Endothelial cell (in vitro differentiated cells): ENCODE measurements around the gene UBN1. TPM values are rescaled to one million over a fixed set of nuclear protein-coding genes. Genes with fewer than 3 reads are reported as not detected.

ENCODE experiments used
- DNase-seq: peaks from one replicate; pipeline ENCODE4 v3.0.0; 2021; ENCODE audit warnings: low spot score
- H3K27ac Mint-ChIP-seq: one replicate; pipeline ENCODE4 v1.8.0; 2021; ENCODE audit warnings: mixed read lengths, inconsistent platforms; ENCODE audit not compliant: unreplicated experiment
- H3K27me3 Mint-ChIP-seq: one replicate; pipeline ENCODE4 v1.8.0; 2021; ENCODE audit warnings: mild to moderate bottlenecking, moderate library complexity, mixed read lengths, inconsistent platforms; ENCODE audit not compliant: unreplicated experiment
- H3K36me3 Mint-ChIP-seq: one replicate; pipeline ENCODE4 v1.8.0; 2021; ENCODE audit warnings: mild to moderate bottlenecking, low read depth, mixed read lengths, inconsistent platforms; ENCODE audit not compliant: unreplicated experiment
- H3K4me1 Mint-ChIP-seq: one replicate; pipeline ENCODE4 v1.8.0; 2021; ENCODE audit warnings: mild to moderate bottlenecking, mixed read lengths, inconsistent platforms; ENCODE audit not compliant: unreplicated experiment
- H3K4me3 Mint-ChIP-seq: one replicate; pipeline ENCODE4 v1.8.0; 2021; ENCODE audit warnings: mild to moderate bottlenecking, mixed read lengths, inconsistent platforms; ENCODE audit not compliant: unreplicated experiment
- H3K9me3 Mint-ChIP-seq: one replicate; pipeline ENCODE4 v1.8.0; 2021; ENCODE audit warnings: mixed read lengths, inconsistent platforms; ENCODE audit not compliant: unreplicated experiment
- long read RNA-seq: library from polyadenylated mRNA; unstranded; transcript quantifications from one replicate; pipeline ENCODE4 v2.0.0, GENCODE V29; 2020; ENCODE audit not compliant: unreplicated experiment
- total RNA-seq: library from RNA; stranded (reverse); fragmentation: NEBNext Ultra II Directional; extraction: Animal tissue kit (Norgen Biotek cat#: 25700); gene quantifications from one replicate; pipeline ENCODE4 v1.2.1, GENCODE V29; 2021; ENCODE audit not compliant: unreplicated experiment
- TF ChIP-seq, protein P1 (sequence below): fragments of 200-600 bp; sonication (generic); IDR thresholded peaks from one replicate; pipeline ENCODE4 v1.5.0; 2021; ENCODE audit warnings: antibody characterized with exemption; ENCODE audit not compliant: unreplicated experiment

The UBN1 gene, protein sequence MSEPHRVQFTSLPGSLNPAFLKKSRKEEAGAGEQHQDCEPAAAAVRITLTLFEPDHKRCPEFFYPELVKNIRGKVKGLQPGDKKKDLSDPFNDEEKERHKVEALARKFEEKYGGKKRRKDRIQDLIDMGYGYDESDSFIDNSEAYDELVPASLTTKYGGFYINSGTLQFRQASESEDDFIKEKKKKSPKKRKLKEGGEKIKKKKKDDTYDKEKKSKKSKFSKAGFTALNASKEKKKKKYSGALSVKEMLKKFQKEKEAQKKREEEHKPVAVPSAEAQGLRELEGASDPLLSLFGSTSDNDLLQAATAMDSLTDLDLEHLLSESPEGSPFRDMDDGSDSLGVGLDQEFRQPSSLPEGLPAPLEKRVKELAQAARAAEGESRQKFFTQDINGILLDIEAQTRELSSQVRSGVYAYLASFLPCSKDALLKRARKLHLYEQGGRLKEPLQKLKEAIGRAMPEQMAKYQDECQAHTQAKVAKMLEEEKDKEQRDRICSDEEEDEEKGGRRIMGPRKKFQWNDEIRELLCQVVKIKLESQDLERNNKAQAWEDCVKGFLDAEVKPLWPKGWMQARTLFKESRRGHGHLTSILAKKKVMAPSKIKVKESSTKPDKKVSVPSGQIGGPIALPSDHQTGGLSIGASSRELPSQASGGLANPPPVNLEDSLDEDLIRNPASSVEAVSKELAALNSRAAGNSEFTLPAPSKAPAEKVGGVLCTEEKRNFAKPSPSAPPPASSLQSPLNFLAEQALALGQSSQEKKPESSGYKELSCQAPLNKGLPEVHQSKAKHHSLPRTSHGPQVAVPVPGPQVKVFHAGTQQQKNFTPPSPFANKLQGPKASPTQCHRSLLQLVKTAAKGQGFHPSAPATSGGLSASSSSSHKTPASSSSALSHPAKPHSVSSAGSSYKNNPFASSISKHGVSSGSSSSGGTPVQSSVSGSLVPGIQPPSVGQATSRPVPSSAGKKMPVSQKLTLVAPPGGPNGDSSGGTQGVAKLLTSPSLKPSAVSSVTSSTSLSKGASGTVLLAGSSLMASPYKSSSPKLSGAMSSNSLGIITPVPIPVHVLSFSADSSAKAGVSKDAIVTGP (N-terminal part only)
- total RNA-seq, result 36.4 TPM
- long read RNA-seq, partial matches to known transcripts, result 11 of 14 reads
- long read RNA-seq, other reads (novel, unspliced or antisense), result 3 of 14 reads

DNA sequence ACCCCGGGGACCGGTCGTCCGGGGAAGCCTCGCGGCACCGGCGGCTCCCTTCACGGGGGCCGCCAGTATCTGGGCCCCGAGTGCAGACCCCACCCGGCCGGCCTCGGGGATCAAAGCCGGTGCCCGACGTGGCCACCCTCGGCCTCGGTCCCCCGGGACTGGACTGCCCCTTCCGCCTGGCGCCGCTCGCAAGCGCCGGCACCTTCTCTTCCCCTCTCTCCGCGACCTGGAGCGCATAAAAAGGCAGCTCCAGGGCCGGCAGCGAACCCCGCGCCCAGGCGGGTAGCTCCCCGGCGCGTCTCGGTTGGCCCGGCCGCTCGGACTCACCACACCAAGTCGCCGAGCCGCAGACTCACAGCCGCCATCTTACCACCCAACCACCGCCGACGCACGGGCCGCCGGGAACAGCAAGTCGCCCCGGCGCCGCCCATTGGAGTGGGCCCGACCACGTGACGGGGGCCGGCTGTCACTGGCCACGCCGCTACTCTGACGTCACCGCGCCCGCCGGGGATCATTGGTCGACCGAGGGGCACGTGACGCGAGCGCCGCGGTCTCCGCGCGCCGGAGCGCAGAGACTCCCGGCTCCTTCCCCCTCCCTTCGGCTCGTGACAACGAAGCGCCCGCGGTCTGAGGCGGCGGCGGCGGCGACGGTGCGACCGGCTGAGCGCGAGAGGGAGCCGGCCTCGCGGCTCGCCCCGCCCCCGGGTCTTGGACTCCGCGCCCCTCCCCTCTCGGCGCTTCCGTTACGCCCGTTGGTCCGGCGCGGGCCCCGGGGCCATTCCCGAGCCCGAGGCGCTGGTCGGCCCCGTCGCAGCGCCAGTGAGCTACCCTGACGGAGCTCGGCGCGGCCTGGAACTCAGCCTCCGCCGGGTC lies at the start of gene UBN1, which contains the start of gene GLYR1:
Gene UBN1 (plus strand): TSS at position 581 of the 873 bp plus-strand sequence. CDS start 5,437 bp downstream, outside the sequence.
Gene GLYR1 (minus strand): TSS at position 388 of the 873 bp plus-strand sequence. CDS start 23 bp downstream, at position 365.
- Mint-ChIP-seq H3K4me1 (peaks cover 35% of the 10 kb centered on the region), H3K9me3 (no peaks in the 10 kb centered on the region), H3K36me3 (peaks cover 3% of the 10 kb centered on the region), H3K27me3 (peaks cover 6% of the 10 kb centered on the region), H3K27ac (peak within 1 kb of the TSS; percentile 85), H3K4me3 (peak within 1 kb of the TSS; percentile 95)
- TF ChIP-seq, protein P1, sequence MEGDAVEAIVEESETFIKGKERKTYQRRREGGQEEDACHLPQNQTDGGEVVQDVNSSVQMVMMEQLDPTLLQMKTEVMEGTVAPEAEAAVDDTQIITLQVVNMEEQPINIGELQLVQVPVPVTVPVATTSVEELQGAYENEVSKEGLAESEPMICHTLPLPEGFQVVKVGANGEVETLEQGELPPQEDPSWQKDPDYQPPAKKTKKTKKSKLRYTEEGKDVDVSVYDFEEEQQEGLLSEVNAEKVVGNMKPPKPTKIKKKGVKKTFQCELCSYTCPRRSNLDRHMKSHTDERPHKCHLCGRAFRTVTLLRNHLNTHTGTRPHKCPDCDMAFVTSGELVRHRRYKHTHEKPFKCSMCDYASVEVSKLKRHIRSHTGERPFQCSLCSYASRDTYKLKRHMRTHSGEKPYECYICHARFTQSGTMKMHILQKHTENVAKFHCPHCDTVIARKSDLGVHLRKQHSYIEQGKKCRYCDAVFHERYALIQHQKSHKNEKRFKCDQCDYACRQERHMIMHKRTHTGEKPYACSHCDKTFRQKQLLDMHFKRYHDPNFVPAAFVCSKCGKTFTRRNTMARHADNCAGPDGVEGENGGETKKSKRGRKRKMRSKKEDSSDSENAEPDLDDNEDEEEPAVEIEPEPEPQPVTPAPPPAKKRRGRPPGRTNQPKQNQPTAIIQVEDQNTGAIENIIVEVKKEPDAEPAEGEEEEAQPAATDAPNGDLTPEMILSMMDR, result no peak
- peak; percentile 100 for DNase-seq

DNA sequence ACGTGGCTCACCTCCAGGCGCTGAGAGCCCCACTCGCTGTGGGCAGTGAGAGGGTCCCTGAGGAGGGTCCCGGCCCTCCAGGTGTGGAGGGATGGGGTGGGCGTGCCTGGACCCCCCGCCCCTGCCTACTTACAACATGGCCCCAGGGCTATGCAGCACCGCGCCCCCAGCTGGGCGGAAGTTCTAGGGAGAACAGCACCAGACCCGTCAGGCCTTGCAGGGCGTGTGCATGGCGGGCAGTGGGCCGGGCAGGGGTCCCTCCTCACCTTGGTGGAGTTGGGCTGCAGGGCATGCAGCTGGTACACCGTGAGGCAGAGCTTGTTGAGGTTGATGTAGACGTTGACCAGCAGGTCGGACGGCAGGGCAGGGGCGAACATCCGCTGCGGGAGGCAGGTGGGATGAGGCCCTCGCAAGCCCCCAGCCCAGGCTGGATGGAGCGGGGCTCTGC lies 49.5 kb upstream of the UBN1 start:
- Mint-ChIP-seq H3K4me3 (no peak overlapping the region), H3K36me3 (peaks cover 13% of the 10 kb centered on the region), H3K27me3 (no peaks in the 10 kb centered on the region), H3K9me3 (no peaks in the 10 kb centered on the region), H3K4me1 (peaks cover 10% of the 10 kb centered on the region), H3K27ac (no peak overlapping the region)
- DNase-seq, result no peak
- TF ChIP-seq, protein P1, result no peak

DNA sequence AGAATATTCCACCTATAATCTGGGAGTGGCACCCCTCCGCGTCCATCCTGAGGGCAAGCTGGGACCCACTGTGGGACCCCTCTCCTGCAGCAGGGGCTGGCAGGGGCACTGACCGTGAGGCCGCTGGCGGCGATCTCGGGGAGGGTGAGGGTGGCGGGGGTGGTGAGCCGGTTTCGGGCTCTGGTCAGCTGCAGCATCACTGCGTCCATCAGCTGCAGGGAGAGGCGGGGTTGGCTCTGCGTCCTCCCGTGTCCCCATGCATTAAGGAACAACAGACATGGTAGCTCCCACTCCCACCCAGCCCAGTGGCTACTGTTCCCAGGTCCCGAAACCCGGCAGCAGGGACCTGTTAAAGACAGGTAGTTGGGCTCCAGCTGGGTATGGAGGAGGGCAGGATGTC lies 48.8 kb upstream of the UBN1 start:
- TF ChIP-seq, protein P1, result no peak
- no peak overlapping the region for H3K27ac Mint-ChIP-seq
- DNase-seq, result no peak
- no peaks in the 10 kb centered on the region for H3K9me3 Mint-ChIP-seq
- peaks cover 13% of the 10 kb centered on the region for H3K36me3 Mint-ChIP-seq
- H3K4me1 Mint-ChIP-seq, result peaks cover 10% of the 10 kb centered on the region
- H3K27me3 Mint-ChIP-seq, result peaks cover 2% of the 10 kb centered on the region
- H3K4me3 Mint-ChIP-seq, result no peak overlapping the region

DNA sequence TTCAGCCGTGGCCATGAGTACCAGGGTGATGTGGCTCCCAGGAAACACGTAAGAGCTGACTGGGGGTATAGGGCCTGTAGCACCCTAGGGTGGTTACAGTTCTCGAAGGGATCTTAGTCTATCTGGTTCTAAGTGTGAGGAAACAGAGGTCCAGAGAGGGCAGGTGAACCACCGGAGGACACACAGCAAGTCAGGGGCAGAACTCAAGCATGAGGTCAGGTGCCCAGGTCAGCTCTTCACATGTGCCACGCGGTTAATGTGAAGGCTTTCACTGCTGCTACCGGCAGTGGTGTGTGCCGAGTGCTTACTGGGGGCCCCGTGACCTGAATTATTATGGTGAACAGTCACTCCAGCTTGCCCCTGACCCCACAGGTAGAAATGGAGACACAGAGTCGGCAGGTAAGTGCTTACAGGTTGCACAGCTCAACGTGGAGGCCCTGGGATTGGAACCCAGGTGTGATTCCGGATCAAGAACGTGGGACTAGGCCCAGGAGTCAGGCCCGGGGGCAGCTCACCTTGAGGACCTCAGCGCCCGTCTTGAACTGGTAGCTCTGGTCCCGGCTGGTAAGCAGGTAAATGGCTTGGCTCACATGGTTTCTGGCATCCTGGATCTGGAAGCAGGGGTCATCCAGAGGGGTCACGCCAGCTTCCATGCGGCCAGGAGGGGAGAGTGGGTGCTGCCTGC lies 48.0 kb upstream of the UBN1 start:
- no peaks in the 10 kb centered on the region for H3K9me3 Mint-ChIP-seq
- no peak overlapping the region for H3K27ac Mint-ChIP-seq
- H3K4me1 Mint-ChIP-seq, result peaks cover 10% of the 10 kb centered on the region
- peaks cover 2% of the 10 kb centered on the region for H3K27me3 Mint-ChIP-seq
- no peak for DNase-seq
- TF ChIP-seq, protein P1, result no peak
- H3K4me3 Mint-ChIP-seq, result peak overlapping the region; percentile 62
- H3K36me3 Mint-ChIP-seq, result peaks cover 13% of the 10 kb centered on the region
